ENCODE data around the gene CPS1.

GRCh38 chr2:210524533-210524932, 31.9 kb upstream of the CPS1 start:
- no peak for TF ChIP-seq CTCF (conservative IDR thresholded peaks at IDR 0.05; ENCODE audit: low read length)
- no peak for TF ChIP-seq EZH2phosphoT487 (IDR thresholded peaks at IDR 0.05; ENCODE audit: borderline replicate concordance)
